ENCODE results near the gene NDUFAF3.
"Not testable (repeated sequence)": the region's sequence is repeated elsewhere in the genome, so short reads cannot be mapped to it uniquely, and the experiment has no call there.

Gene NDUFAF3

GRCh38 chr3:49005303-49005680 is 16.6 kb upstream of the NDUFAF3 start:
- no peak for TF ChIP-seq CTCF (IDR thresholded peaks at IDR 0.05; ENCODE audit: unreplicated experiment in 3 of 3)
- H3K9me3 Mint-ChIP-seq: no peaks in the 10 kb centered on the region
- H3K36me3 Mint-ChIP-seq (ENCODE audit: low read depth): peaks cover 7% of the 10 kb centered on the region
- H3K4me3 Mint-ChIP-seq: no peak overlapping the region
- H3K4me1 Mint-ChIP-seq: peaks cover 21% of the 10 kb centered on the region
- H3K27me3 Mint-ChIP-seq (ENCODE audit: low read depth): no peaks in the 10 kb centered on the region
- H3K27ac Mint-ChIP-seq: no peak overlapping the region

GRCh38 chr3:49005998-49006397 is 15.9 kb upstream of the NDUFAF3 start:
- peak overlapping the region; percentile 99 to 100 (median 100) for H3K4me3 Mint-ChIP-seq

GRCh38 chr3:49006408-49007067 is 15.4 kb upstream of the NDUFAF3 start:
- H3K4me1 Mint-ChIP-seq: peaks cover 21% of the 10 kb centered on the region
- peak overlapping the region; percentile 99 to 100 (median 100) for H3K27ac Mint-ChIP-seq
- H3K27me3 Mint-ChIP-seq (ENCODE audit: low read depth): no peaks in the 10 kb centered on the region
- TF ChIP-seq CTCF (IDR thresholded peaks at IDR 0.05; ENCODE audit: unreplicated experiment in 3 of 3): no peak
- H3K9me3 Mint-ChIP-seq: no peaks in the 10 kb centered on the region
- H3K4me3 Mint-ChIP-seq: peak overlapping the region; percentile 99 to 100 (median 100)
- H3K36me3 Mint-ChIP-seq (ENCODE audit: low read depth): peaks cover 9% of the 10 kb centered on the region

More at GRCh38 chr3:49005998-49006397, 15.9 kb upstream of the NDUFAF3 start:
- Mint-ChIP-seq H3K36me3 (ENCODE audit: low read depth) (peaks cover 7% of the 10 kb centered on the region), H3K4me1 (peaks cover 21% of the 10 kb centered on the region), H3K27me3 (ENCODE audit: low read depth) (no peaks in the 10 kb centered on the region), H3K9me3 (no peaks in the 10 kb centered on the region), H3K27ac (peak overlapping the region; percentile 99 to 100 (median 100))
- no peak for TF ChIP-seq CTCF (IDR thresholded peaks at IDR 0.05; ENCODE audit: unreplicated experiment in 3 of 3)

- H3K27me3 Mint-ChIP-seq (ENCODE audit: low read depth): no peaks in the 10 kb centered on the region
- no peaks in the 10 kb centered on the region for H3K9me3 Mint-ChIP-seq
- H3K4me1 Mint-ChIP-seq: peaks cover 27% of the 10 kb centered on the region
- H3K27ac Mint-ChIP-seq: peak within 1 kb of the TSS; percentile 99 to 100 (median 100)
- TF ChIP-seq CTCF (IDR thresholded peaks at IDR 0.05; ENCODE audit: unreplicated experiment in 3 of 3): peak; percentile 19 to 44 (median 27)
- peak within 1 kb of the TSS; percentile 99 to 100 (median 100) for H3K4me3 Mint-ChIP-seq
- H3K36me3 Mint-ChIP-seq (ENCODE audit: low read depth): peaks cover 15% of the 10 kb centered on the region
Observed at GRCh38 chr3:49007068-49007770, 14.7 kb upstream of the NDUFAF3 start, which contains the start of gene WDR6. WDR6 (plus strand) TSS chr3:49007391; CDS start chr3:49007432, 41 bp downstream.

GRCh38 chr3:49007771-49008528 is 14.0 kb upstream of the NDUFAF3 start:
- H3K9me3 Mint-ChIP-seq: no peaks in the 10 kb centered on the region
- TF ChIP-seq CTCF (IDR thresholded peaks at IDR 0.05; ENCODE audit: unreplicated experiment in 3 of 3): peak in 1 of 3 experiments; percentile 16
- no peaks in the 10 kb centered on the region for H3K27me3 Mint-ChIP-seq (ENCODE audit: low read depth)
- peaks cover 32% of the 10 kb centered on the region for H3K4me1 Mint-ChIP-seq
- peak overlapping the region; percentile 99 to 100 (median 100) for H3K4me3 Mint-ChIP-seq
- peak overlapping the region; percentile 99 to 100 (median 100) for H3K27ac Mint-ChIP-seq
- H3K36me3 Mint-ChIP-seq (ENCODE audit: low read depth): peaks cover 19% of the 10 kb centered on the region

GRCh38 chr3:49008627-49009026 is 13.3 kb upstream of the NDUFAF3 start:
- H3K9me3 Mint-ChIP-seq; H3K27me3 Mint-ChIP-seq (ENCODE audit: low read depth): not testable (repeated sequence)
- Mint-ChIP-seq H3K36me3 (ENCODE audit: low read depth) (peaks cover 19% of the 10 kb centered on the region), H3K4me1 (peaks cover 32% of the 10 kb centered on the region), H3K27ac (peak overlapping the region; percentile 99 to 100 (median 100)), H3K4me3 (peak overlapping the region; percentile 99 to 100 (median 100))

Measured in nephron (organoid).